ENCODE measurements around the gene UNC13B.

UNC13B gene

GRCh38 chr9:35395076-35395705, 233.4 kb downstream of the UNC13B start:
- TF ChIP-seq USF1 (IDR thresholded peaks at IDR 0.05) (no peak), REST (IDR thresholded peaks at IDR 0.05; ENCODE audit: low read depth) (no peak), EGR1 (IDR thresholded peaks at IDR 0.05) (no peak), YY1 (IDR thresholded peaks at IDR 0.05; ENCODE audit: low read depth) (no peak)

DNA sequence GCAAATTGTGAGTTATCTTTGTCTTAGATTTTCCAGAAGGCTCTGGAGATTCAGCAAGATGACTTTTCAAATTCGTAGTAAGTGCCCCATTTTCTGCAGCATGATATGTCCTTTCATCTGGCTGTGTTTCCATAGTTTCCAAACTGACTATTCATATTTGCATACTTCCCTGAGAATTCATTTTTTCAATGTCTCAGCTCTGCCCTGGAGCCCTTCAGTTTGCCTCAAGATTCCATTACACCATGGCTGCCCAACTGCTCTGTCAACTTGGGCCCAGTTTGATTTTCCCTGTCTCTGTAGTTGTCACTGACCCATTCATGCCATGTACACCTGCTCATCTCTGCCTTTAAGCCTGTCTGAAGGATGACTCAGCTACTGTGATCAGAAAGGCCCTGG, 233.9 kb downstream of the UNC13B start:
- TF ChIP-seq EGR1 (IDR thresholded peaks at IDR 0.05) (no peak), TAF1 (IDR thresholded peaks at IDR 0.05; ENCODE audit: low read depth) (no peak), REST (IDR thresholded peaks at IDR 0.05; ENCODE audit: low read depth) (no peak), CREB1 (IDR thresholded peaks at IDR 0.05; ENCODE audit: low read depth) (no peak), RAD21 (IDR thresholded peaks at IDR 0.05; ENCODE audit: low read depth) (no peak), FOXM1 (IDR thresholded peaks at IDR 0.05; ENCODE audit: borderline replicate concordance, low read depth) (no peak), EP300 (IDR thresholded peaks at IDR 0.05; ENCODE audit: borderline replicate concordance) (no peak), CEBPB (IDR thresholded peaks at IDR 0.05) (no peak), USF1 (IDR thresholded peaks at IDR 0.05) (no peak), TEAD4 (IDR thresholded peaks at IDR 0.05) (no peak)
- TF ChIP-seq, protein P1, sequence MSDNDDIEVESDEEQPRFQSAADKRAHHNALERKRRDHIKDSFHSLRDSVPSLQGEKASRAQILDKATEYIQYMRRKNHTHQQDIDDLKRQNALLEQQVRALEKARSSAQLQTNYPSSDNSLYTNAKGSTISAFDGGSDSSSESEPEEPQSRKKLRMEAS (IDR thresholded peaks at IDR 0.05): no peak

- TF ChIP-seq TAF1 (IDR thresholded peaks at IDR 0.05; ENCODE audit: low read depth) (no peak), TEAD4 (IDR thresholded peaks at IDR 0.05) (no peak), CREB1 (IDR thresholded peaks at IDR 0.05; ENCODE audit: low read depth) (no peak), NFIC (IDR thresholded peaks at IDR 0.05) (no peak), RAD21 (IDR thresholded peaks at IDR 0.05; ENCODE audit: low read depth) (no peak), REST (IDR thresholded peaks at IDR 0.05; ENCODE audit: low read depth) (no peak), ZBTB7A (IDR thresholded peaks at IDR 0.05; ENCODE audit: low read depth) (no peak), EP300 (IDR thresholded peaks at IDR 0.05; ENCODE audit: borderline replicate concordance) (no peak), TCF12 (IDR thresholded peaks at IDR 0.05; ENCODE audit: low read depth) (no peak), USF1 (IDR thresholded peaks at IDR 0.05) (no peak), CEBPB (IDR thresholded peaks at IDR 0.05) (no peak), EGR1 (IDR thresholded peaks at IDR 0.05) (no peak), FOXM1 (IDR thresholded peaks at IDR 0.05; ENCODE audit: borderline replicate concordance, low read depth) (no peak)
- TF ChIP-seq, protein P1 (IDR thresholded peaks at IDR 0.05): no peak
Observed at GRCh38 chr9:35396560-35397215, 234.9 kb downstream of the UNC13B start.

DNA sequence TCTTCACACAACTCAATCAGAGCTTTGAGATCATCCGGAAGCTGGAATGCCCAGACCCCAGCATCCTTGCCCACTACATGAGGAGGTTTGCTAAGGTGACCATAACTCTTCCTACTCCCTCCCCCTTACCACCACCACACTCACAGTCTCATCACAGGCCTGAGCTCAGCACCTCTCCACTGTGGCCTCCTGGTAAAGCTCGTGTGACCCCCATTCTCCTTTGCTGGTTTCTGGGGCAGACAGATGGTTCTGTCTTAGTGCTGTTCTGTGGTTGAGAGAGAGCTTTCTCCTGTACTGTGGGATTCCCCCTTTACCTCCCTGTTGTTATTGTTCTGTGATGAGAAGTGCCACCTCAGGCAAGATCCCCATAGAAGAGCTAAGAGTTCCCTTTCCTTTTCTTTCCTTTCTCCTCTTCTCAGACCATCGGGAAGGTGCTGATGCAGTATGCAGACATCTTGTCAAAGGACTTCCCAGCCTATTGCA, 235.4 kb downstream of the UNC13B start:
- TF ChIP-seq ZBTB7A (IDR thresholded peaks at IDR 0.05; ENCODE audit: low read depth): no peak
